Measurements from ENCODE around the gene IFITM2. TPM values are rescaled to one million over a fixed set of nuclear protein-coding genes. Genes with fewer than 3 reads are reported as not detected.

Gene IFITM2
- total and polyA plus RNA-seq, 2 experiments from 2014 or later, result 91.2 to 857 TPM

DNA sequence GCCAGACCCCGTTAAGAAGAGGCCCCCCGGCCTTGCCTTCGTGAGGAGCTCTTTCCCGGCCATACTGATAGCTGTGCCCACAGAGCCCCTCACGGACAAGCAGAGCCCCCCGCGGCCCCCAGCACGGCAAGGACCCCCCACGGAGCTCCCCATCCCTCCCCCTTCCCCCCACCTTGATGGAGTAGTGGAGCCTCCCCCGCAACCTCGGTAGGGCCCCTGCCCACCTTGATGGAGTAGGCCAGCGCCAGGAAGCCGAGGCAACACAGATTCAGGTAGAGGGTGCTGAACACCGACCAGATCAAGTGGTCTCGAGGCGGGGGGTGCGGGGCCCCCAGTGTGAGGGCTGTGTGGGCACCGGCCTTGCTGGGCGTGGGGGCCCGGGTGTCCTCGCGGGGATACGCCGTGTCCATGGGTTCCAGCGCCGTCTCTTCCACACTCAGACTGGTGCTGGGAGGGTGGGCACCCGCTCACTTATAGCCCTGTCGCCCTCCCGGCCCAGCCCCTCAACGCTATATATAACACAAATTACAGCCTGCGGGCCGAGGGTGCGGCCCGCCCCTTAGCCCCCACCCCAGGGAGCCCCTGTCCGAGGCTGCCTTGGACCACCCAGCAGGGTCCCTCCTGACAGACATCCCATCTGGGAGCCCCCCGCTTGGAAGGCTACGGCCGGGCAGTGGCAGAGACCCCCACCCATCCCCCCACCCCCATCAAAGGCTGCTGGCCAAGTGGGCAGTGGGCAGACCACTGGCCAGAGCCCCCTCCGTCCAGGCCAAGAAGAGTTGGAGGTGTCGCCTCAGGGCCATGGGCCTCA is 8.3 kb upstream of the IFITM2 start, which contains the start of gene IFITM5 (continued):
- TF ChIP-seq POLR2AphosphoS5 (IDR thresholded peaks at IDR 0.05; ENCODE audit: low read depth) (no peak), CREB1 (CRISPR knock-in tag; IDR thresholded peaks at IDR 0.05; ENCODE audit: low read depth) (no peak)

DNA sequence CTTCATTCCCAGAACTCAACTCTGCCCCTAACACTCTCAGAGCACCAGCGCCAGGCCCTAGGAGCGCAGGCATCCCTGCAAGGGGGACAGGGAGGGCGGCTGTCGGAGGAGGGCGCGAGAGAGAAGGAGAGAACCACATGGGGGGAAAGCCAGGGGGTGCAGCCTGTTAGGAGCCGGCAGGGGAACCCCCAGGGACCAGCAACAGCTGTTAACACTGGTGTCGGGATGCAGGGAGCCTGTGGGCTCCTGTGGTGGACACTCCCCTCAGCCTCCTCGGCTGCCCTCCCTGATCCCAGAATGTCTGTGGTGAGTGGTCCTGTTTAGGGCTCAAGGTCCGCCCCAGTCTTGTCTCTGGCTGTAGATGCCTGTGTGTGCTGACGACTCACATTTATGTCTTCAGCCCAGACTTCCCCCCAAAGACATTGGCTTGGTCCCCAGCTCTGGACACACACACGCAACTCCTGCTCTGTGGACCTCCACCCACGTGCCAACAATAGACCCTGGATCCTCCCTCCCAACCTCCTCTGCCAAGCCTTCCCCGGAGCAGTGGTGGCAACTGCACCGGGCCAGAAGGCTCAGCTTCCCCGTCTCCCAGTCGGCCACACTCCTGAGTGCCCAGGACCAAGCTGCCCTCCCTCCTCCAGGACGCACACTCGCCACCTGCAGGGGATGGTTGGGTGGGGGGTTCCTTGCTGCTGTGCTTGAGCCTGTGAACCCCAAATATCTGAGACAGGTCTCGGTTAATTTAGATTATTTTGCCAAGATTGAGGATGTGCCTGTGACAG is 7.5 kb upstream of the IFITM2 start:
- ATAC-seq (peak; percentile 65), DNase-seq (ENCODE audit: low spot score) (peak; percentile 87)
- H3K4me1 Mint-ChIP-seq, result peaks cover 38% of the 10 kb centered on the region
- Histone ChIP-seq H3K4me2 (peak overlapping the region; percentile 65), H3K9me2 (ENCODE audit: insufficient read depth) (no peaks in the 10 kb centered on the region), H4K20me1 (replicated peaks; ENCODE audit: insufficient read depth) (no peaks in the 10 kb centered on the region), H3F3A (replicated peaks; ENCODE audit: low read depth) (peaks cover 11% of the 10 kb centered on the region), H3K4me1 (ENCODE audit: insufficient read depth) (peaks cover 43% of the 10 kb centered on the region), H3K4me3 (no peak overlapping the region), H3K27me3 (ENCODE audit: insufficient read depth) (no peaks in the 10 kb centered on the region), H3K79me2 (replicated peaks; ENCODE audit: insufficient read depth) (no peaks in the 10 kb centered on the region), H2AFZ (no peak overlapping the region), H3K36me3 (ENCODE audit: insufficient read depth) (no peaks in the 10 kb centered on the region), H3K27ac (ENCODE audit: low read depth) (peak overlapping the region; percentile 63; the same call in 1 of the 2 replicates)
- H3K9me3 Mint-ChIP-seq, result peaks cover 7% of the 10 kb centered on the region; the same call in 2 of the 3 replicates
- peaks cover 10% of the 10 kb centered on the region; the same call in 2 of the 3 replicates for H3K36me3 Mint-ChIP-seq (ENCODE audit: low read depth)
- H3K27ac Mint-ChIP-seq, result no peak overlapping the region
- peaks cover 35% of the 10 kb centered on the region for H3K27me3 Mint-ChIP-seq (ENCODE audit: insufficient read depth, low read depth, poor library complexity)
- H3K4me3 Mint-ChIP-seq, result no peak overlapping the region; the same call in 2 of the 3 replicates
- TF ChIP-seq ZNF462 (CRISPR knock-in tag; IDR thresholded peaks at IDR 0.05), result no peak
- TF ChIP-seq EZH2phosphoT487 (IDR thresholded peaks at IDR 0.05; ENCODE audit: unreplicated experiment), result no peak
- TF ChIP-seq JUNB (IDR thresholded peaks at IDR 0.05; ENCODE audit: unreplicated experiment), result no peak
- TF ChIP-seq CTCF (conservative IDR thresholded peaks at IDR 0.05; ENCODE audit: low read depth in 2 of 2), result peak; percentile 51 to 78
- TF ChIP-seq, protein P1, sequence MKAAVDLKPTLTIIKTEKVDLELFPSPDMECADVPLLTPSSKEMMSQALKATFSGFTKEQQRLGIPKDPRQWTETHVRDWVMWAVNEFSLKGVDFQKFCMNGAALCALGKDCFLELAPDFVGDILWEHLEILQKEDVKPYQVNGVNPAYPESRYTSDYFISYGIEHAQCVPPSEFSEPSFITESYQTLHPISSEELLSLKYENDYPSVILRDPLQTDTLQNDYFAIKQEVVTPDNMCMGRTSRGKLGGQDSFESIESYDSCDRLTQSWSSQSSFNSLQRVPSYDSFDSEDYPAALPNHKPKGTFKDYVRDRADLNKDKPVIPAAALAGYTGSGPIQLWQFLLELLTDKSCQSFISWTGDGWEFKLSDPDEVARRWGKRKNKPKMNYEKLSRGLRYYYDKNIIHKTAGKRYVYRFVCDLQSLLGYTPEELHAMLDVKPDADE (IDR thresholded peaks at IDR 0.05), result no peak
- 0 out of 2 replicates have a peak, but pooled peaks have one; percentile 8 for TF ChIP-seq POLR2AphosphoS5 (IDR thresholded peaks at IDR 0.05; ENCODE audit: low read depth)
